GM13977 (cell line): ENCODE measurements around the gene SYNGR3.

Experiments used
- DNase-seq: peaks from one replicate; pipeline ENCODE4 v3.0.0; 2012; ENCODE audit warnings: low spot score
- CTCF ChIP-seq: IDR thresholded peaks from 2 replicates; pipeline ENCODE4 v1.5.1; 2012; ENCODE audit warnings: mild to moderate bottlenecking, control low read depth; ENCODE audit not compliant: insufficient read depth; ENCODE audit errors: extremely low read depth, missing control alignments
- in situ Hi-C: fragments of 300-500 bp; cut with MboI; formaldehyde crosslinking; loops from one replicate; pipeline ENCODE4 v1.12.0; 2022; ENCODE audit warnings: low sequenced_read_pairs, low pct_unique_long_range_greater_than_20kb, mixed read lengths, inconsistent platforms; ENCODE audit not compliant: unreplicated experiment

The SYNGR3 gene

GRCh38 chr16:1989209-1990100 lies at the start of gene SYNGR3:
SYNGR3 (plus strand) TSS chr16:1989970; CDS start chr16:1990103, 133 bp downstream.
- peak; percentile 70 for DNase-seq
- no peak for TF ChIP-seq CTCF
- in situ Hi-C loops: no loop called here

GRCh38 chr16:1940273-1941161 lies 49.3 kb upstream of the SYNGR3 start:
- no peak for DNase-seq
- in situ Hi-C loops: no loop called here
- TF ChIP-seq CTCF: no peak

GRCh38 chr16:1941162-1942046 lies 48.4 kb upstream of the SYNGR3 start:
- in situ Hi-C loops: no loop called here
- no peak for DNase-seq
- TF ChIP-seq CTCF: no peak

GRCh38 chr16:1942047-1942809 lies 47.5 kb upstream of the SYNGR3 start:
- in situ Hi-C loops: no loop called here
- TF ChIP-seq CTCF: no peak
- DNase-seq: no peak

GRCh38 chr16:1942810-1943726 lies 46.7 kb upstream of the SYNGR3 start, which contains the start of gene MSRB1:
MSRB1 (minus strand) TSS chr16:1943199; CDS start chr16:1943156, 43 bp downstream.
- no peak for TF ChIP-seq CTCF
- in situ Hi-C loops: no loop called here
- peak; percentile 100 for DNase-seq
